WTC11 (cell line): Measurements from ENCODE around the gene RPN1. TPM values are rescaled to one million over a fixed set of nuclear protein-coding genes. Genes with fewer than 3 reads are reported as not detected.

Source experiments
- ATAC-seq: fragments of 200-7000 bp; cut with Tn5 transposase; 2 replicates; pipeline ENCODE4 v1.10.0; 2021; ENCODE audit warnings: mild to moderate bottlenecking, moderate library complexity
- CTCF ChIA-PET: fragments of 300-600 bp; sonication (Branson Sonifier 250); formaldehyde crosslinking; loops from one replicate; lab custom pipeline; 2021; ENCODE audit warnings: antibody characterized with exemption; lab: Charles Lee
- POLR2A ChIA-PET: fragments of 350-600 bp; sonication (Branson Sonifier 250); formaldehyde crosslinking; loops from one replicate; lab custom pipeline; 2021; ENCODE audit warnings: antibody characterized with exemption; lab: Charles Lee
- DNase-seq: peaks from one replicate; pipeline ENCODE4 v3.0.0; 2021; ENCODE audit warnings: low spot score
- H3K27ac Mint-ChIP-seq: 2 replicates; pipeline ENCODE4 v1.8.0; 2021; ENCODE audit warnings: mixed read lengths
- H3K27me3 Mint-ChIP-seq: 2 replicates; pipeline ENCODE4 v1.8.0; 2021; ENCODE audit warnings: low read depth, mild to moderate bottlenecking, moderate library complexity, mixed read lengths
- H3K36me3 Mint-ChIP-seq: 2 replicates; pipeline ENCODE4 v1.8.0; 2021; ENCODE audit warnings: mixed read lengths
- H3K4me1 Mint-ChIP-seq: 2 replicates; pipeline ENCODE4 v1.8.0; 2022; ENCODE audit warnings: mixed read lengths
- H3K4me3 Mint-ChIP-seq: 2 replicates; pipeline ENCODE4 v1.8.0; 2021; ENCODE audit warnings: mild to moderate bottlenecking, moderate library complexity, mixed read lengths
- H3K9me3 Mint-ChIP-seq: 2 replicates; pipeline ENCODE4 v1.8.0; 2021; ENCODE audit warnings: mixed read lengths
- ATF1 ChIP-seq: sonication (generic); formaldehyde crosslinking; IDR thresholded peaks from 2 replicates; pipeline ENCODE4 v1.8.1; 2023; ENCODE audit warnings: mild to moderate bottlenecking, moderate library complexity, missing genetic modification reagents
- IRF2 ChIP-seq: sonication (generic); formaldehyde crosslinking; IDR thresholded peaks from 2 replicates; pipeline ENCODE4 v1.8.0; 2022; ENCODE audit warnings: low read depth, missing genetic modification reagents, borderline replicate concordance
- KAT7 ChIP-seq: sonication (generic); formaldehyde crosslinking; IDR thresholded peaks from 2 replicates; pipeline ENCODE4 v1.8.1; 2023; ENCODE audit warnings: missing genetic modification reagents, mild to moderate bottlenecking, borderline replicate concordance
- TEAD4 ChIP-seq: sonication (generic); formaldehyde crosslinking; IDR thresholded peaks from 2 replicates; pipeline ENCODE4 v1.8.0; 2022; ENCODE audit warnings: mild to moderate bottlenecking, missing genetic modification reagents
- ZNF121 ChIP-seq: sonication (generic); formaldehyde crosslinking; IDR thresholded peaks from 2 replicates; pipeline ENCODE4 v1.8.0; 2023; ENCODE audit warnings: missing genetic modification reagents
- ZNF317 ChIP-seq: sonication (generic); formaldehyde crosslinking; IDR thresholded peaks from 2 replicates; pipeline ENCODE4 v1.8.1; 2023; ENCODE audit warnings: low read depth, mild to moderate bottlenecking, moderate library complexity, missing genetic modification reagents, borderline replicate concordance
- total RNA-seq: library from RNA; stranded (reverse); gene quantifications from 3 replicates; pipeline ENCODE4 v1.2.3, GENCODE V29; 2021
- TF ChIP-seq, protein P1 (sequence below): sonication (generic); formaldehyde crosslinking; IDR thresholded peaks from 2 replicates; pipeline ENCODE4 v1.8.0; 2022; ENCODE audit warnings: mild to moderate bottlenecking, missing genetic modification reagents
- TF ChIP-seq, protein P2 (sequence below): fragments of 250-450 bp; sonication (Bioruptor Pico); IDR thresholded peaks from 2 replicates; pipeline ENCODE4 v1.9.0; 2021; ENCODE audit warnings: mild to moderate bottlenecking
- TF ChIP-seq, protein P3 (sequence below): fragments of 250-450 bp; sonication (Bioruptor Pico); IDR thresholded peaks from 2 replicates; pipeline ENCODE4 v1.9.0; 2021; ENCODE audit warnings: mild to moderate bottlenecking
- TF ChIP-seq, protein P4 (sequence below): sonication (generic); formaldehyde crosslinking; IDR thresholded peaks from 2 replicates; pipeline ENCODE4 v1.8.1; 2023; ENCODE audit warnings: mild to moderate bottlenecking, missing genetic modification reagents, moderate library complexity
- TF ChIP-seq, protein P5 (sequence below): sonication (generic); formaldehyde crosslinking; IDR thresholded peaks from 2 replicates; pipeline ENCODE4 v1.8.1; 2022; ENCODE audit warnings: mild to moderate bottlenecking, missing genetic modification reagents, moderate library complexity, borderline replicate concordance
- TF ChIP-seq, protein P6 (sequence below): fragments of 250-450 bp; sonication (Bioruptor Pico); IDR thresholded peaks from 2 replicates; pipeline ENCODE4 v1.9.0; 2021; ENCODE audit warnings: mild to moderate bottlenecking, borderline replicate concordance
- TF ChIP-seq, protein P7 (sequence below): fragments of 250-450 bp; sonication (Bioruptor Pico); conservative IDR thresholded peaks from 2 replicates; pipeline ENCODE4 v1.9.0; 2021; ENCODE audit warnings: mild to moderate bottlenecking
- TF ChIP-seq, protein P8 (sequence below): sonication (generic); formaldehyde crosslinking; IDR thresholded peaks from 2 replicates; pipeline ENCODE4 v1.8.0; 2022; ENCODE audit warnings: mild to moderate bottlenecking, missing genetic modification reagents

The RPN1 gene
- total RNA-seq, 1 experiment from 2014 or later = 160 TPM

DNA sequence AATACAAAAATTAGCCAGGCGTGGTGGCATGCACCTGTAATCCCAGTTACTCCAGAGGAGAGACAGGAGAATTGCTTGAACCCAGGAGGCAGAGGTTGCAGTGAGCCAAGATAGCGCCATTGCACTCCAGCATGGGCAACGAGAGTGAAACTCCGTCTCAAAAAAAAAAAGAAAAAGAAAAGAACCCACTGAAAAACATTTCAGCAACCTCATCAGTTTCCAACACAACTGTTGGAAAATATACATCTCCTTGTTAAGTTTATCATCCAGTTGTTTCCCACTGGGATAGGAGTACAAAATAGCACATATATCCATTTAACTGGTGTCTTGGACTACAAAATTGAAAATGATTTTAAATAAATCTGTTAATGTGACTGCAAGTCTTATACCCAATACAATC is 2.2 kb downstream of the RPN1 start:
- ATAC-seq (no peak), DNase-seq (no peak)
- Mint-ChIP-seq H3K9me3 (no peaks in the 10 kb centered on the region), H3K36me3 (peaks cover 15% of the 10 kb centered on the region), H3K4me1 (peaks cover 12% of the 10 kb centered on the region), H3K27me3 (no peaks in the 10 kb centered on the region), H3K27ac (no peak overlapping the region), H3K4me3 (peak overlapping the region; percentile 83)
- TF ChIP-seq TEAD4 (CRISPR knock-in tag) (no peak), ZNF317 (CRISPR knock-in tag) (no peak), KAT7 (CRISPR knock-in tag) (no peak), ATF1 (CRISPR knock-in tag) (no peak)
- TF ChIP-seq, protein P1, sequence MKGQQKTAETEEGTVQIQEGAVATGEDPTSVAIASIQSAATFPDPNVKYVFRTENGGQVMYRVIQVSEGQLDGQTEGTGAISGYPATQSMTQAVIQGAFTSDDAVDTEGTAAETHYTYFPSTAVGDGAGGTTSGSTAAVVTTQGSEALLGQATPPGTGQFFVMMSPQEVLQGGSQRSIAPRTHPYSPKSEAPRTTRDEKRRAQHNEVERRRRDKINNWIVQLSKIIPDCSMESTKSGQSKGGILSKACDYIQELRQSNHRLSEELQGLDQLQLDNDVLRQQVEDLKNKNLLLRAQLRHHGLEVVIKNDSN = no peak
- TF ChIP-seq, protein P2, sequence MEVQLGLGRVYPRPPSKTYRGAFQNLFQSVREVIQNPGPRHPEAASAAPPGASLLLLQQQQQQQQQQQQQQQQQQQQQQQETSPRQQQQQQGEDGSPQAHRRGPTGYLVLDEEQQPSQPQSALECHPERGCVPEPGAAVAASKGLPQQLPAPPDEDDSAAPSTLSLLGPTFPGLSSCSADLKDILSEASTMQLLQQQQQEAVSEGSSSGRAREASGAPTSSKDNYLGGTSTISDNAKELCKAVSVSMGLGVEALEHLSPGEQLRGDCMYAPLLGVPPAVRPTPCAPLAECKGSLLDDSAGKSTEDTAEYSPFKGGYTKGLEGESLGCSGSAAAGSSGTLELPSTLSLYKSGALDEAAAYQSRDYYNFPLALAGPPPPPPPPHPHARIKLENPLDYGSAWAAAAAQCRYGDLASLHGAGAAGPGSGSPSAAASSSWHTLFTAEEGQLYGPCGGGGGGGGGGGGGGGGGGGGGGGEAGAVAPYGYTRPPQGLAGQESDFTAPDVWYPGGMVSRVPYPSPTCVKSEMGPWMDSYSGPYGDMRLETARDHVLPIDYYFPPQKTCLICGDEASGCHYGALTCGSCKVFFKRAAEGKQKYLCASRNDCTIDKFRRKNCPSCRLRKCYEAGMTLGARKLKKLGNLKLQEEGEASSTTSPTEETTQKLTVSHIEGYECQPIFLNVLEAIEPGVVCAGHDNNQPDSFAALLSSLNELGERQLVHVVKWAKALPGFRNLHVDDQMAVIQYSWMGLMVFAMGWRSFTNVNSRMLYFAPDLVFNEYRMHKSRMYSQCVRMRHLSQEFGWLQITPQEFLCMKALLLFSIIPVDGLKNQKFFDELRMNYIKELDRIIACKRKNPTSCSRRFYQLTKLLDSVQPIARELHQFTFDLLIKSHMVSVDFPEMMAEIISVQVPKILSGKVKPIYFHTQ (CRISPR knock-in tag) = no peak
- TF ChIP-seq, protein P3, sequence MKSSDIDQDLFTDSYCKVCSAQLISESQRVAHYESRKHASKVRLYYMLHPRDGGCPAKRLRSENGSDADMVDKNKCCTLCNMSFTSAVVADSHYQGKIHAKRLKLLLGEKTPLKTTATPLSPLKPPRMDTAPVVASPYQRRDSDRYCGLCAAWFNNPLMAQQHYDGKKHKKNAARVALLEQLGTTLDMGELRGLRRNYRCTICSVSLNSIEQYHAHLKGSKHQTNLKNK (CRISPR knock-in tag) = no peak
- POLR2A ChIA-PET = interaction anchor here (0.7 kb wide), 1 partner anchor 495 kb away, joined by 4 read pairs; no protein-coding TSS in a partner anchor
- CTCF ChIA-PET = interaction anchor here (1.4 to 1.7 kb wide), 2 partner anchors 30 to 40 kb away, joined by 3 to 4 read pairs; no protein-coding TSS in a partner anchor

DNA sequence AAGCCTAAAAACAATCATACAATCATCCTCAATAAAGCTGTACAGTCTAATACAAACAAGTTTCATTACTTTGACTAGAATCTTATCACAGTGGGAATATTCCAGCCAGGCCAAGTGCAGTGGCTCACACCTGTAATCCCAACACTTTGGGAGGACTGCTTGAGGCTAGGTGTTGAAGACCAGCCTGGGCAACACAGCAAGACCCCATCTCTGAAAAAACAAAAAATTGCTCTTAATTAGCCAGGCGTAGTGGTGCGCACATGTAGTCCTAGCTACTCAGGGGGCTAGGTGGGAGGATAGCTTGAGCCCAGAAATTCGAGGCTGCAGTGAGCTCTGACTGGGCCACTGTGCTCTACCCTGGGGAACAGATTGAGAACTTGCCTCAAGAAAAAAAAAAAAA is 3.3 kb downstream of the RPN1 start:
- Mint-ChIP-seq H3K4me3 (no peak overlapping the region), H3K27me3 (no peaks in the 10 kb centered on the region), H3K36me3 (peaks cover 23% of the 10 kb centered on the region), H3K9me3 (no peaks in the 10 kb centered on the region)
- POLR2A ChIA-PET = no interaction called here
- TF ChIP-seq ZNF121 (CRISPR knock-in tag) = peak; percentile 77
- TF ChIP-seq, protein P4, sequence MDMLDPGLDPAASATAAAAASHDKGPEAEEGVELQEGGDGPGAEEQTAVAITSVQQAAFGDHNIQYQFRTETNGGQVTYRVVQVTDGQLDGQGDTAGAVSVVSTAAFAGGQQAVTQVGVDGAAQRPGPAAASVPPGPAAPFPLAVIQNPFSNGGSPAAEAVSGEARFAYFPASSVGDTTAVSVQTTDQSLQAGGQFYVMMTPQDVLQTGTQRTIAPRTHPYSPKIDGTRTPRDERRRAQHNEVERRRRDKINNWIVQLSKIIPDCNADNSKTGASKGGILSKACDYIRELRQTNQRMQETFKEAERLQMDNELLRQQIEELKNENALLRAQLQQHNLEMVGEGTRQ (CRISPR knock-in tag) = no peak
- TF ChIP-seq, all 79 proteins: peak for 1
- Mint-ChIP-seq H3K4me1 (peaks cover 12% of the 10 kb centered on the region), H3K27ac (no peak overlapping the region)
- ATAC-seq (no peak), DNase-seq (no peak)
- CTCF ChIA-PET = interaction anchor here (1.0 to 1.4 kb wide), 2 partner anchors 29 to 80 kb away, joined by 3 read pairs; no protein-coding TSS in a partner anchor

DNA sequence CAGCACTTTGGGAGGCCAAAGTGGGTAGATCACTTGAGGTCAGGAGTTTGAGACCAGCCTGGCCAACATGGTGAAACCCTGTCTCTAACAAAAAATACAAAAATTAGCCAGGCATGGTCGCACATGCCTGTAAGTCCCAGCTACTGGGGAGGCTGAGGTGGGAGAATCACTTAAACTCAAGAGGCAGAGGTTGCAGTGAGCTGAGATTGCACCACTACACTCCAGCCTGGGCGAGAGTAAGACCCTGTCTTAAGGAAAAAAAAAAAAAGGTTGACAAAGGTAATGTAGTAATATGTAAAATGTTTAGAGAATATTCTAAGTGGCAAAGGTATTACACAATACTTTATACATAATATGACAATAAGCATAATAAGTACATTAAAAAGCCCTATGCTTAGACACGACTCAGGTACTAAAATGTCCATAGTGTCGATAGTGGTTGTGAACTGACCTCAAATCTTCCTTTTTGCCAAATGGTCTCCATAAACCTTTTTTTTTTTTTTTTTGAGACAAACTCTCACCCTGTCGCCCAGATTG is 16.5 kb downstream of the RPN1 start:
- DNase-seq (no peak), ATAC-seq (no peak)
- Mint-ChIP-seq H3K9me3 (no peaks in the 10 kb centered on the region), H3K36me3 (peaks cover 42% of the 10 kb centered on the region), H3K27ac (no peak overlapping the region), H3K4me1 (no peaks in the 10 kb centered on the region), H3K4me3 (no peak overlapping the region), H3K27me3 (no peaks in the 10 kb centered on the region)
- POLR2A ChIA-PET = no interaction called here
- CTCF ChIA-PET = no interaction called here
- TF ChIP-seq, protein P5, sequence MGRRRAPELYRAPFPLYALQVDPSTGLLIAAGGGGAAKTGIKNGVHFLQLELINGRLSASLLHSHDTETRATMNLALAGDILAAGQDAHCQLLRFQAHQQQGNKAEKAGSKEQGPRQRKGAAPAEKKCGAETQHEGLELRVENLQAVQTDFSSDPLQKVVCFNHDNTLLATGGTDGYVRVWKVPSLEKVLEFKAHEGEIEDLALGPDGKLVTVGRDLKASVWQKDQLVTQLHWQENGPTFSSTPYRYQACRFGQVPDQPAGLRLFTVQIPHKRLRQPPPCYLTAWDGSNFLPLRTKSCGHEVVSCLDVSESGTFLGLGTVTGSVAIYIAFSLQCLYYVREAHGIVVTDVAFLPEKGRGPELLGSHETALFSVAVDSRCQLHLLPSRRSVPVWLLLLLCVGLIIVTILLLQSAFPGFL = no peak
- TF ChIP-seq, protein P6, sequence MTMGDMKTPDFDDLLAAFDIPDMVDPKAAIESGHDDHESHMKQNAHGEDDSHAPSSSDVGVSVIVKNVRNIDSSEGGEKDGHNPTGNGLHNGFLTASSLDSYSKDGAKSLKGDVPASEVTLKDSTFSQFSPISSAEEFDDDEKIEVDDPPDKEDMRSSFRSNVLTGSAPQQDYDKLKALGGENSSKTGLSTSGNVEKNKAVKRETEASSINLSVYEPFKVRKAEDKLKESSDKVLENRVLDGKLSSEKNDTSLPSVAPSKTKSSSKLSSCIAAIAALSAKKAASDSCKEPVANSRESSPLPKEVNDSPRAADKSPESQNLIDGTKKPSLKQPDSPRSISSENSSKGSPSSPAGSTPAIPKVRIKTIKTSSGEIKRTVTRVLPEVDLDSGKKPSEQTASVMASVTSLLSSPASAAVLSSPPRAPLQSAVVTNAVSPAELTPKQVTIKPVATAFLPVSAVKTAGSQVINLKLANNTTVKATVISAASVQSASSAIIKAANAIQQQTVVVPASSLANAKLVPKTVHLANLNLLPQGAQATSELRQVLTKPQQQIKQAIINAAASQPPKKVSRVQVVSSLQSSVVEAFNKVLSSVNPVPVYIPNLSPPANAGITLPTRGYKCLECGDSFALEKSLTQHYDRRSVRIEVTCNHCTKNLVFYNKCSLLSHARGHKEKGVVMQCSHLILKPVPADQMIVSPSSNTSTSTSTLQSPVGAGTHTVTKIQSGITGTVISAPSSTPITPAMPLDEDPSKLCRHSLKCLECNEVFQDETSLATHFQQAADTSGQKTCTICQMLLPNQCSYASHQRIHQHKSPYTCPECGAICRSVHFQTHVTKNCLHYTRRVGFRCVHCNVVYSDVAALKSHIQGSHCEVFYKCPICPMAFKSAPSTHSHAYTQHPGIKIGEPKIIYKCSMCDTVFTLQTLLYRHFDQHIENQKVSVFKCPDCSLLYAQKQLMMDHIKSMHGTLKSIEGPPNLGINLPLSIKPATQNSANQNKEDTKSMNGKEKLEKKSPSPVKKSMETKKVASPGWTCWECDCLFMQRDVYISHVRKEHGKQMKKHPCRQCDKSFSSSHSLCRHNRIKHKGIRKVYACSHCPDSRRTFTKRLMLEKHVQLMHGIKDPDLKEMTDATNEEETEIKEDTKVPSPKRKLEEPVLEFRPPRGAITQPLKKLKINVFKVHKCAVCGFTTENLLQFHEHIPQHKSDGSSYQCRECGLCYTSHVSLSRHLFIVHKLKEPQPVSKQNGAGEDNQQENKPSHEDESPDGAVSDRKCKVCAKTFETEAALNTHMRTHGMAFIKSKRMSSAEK = no peak
- TF ChIP-seq, protein P7, sequence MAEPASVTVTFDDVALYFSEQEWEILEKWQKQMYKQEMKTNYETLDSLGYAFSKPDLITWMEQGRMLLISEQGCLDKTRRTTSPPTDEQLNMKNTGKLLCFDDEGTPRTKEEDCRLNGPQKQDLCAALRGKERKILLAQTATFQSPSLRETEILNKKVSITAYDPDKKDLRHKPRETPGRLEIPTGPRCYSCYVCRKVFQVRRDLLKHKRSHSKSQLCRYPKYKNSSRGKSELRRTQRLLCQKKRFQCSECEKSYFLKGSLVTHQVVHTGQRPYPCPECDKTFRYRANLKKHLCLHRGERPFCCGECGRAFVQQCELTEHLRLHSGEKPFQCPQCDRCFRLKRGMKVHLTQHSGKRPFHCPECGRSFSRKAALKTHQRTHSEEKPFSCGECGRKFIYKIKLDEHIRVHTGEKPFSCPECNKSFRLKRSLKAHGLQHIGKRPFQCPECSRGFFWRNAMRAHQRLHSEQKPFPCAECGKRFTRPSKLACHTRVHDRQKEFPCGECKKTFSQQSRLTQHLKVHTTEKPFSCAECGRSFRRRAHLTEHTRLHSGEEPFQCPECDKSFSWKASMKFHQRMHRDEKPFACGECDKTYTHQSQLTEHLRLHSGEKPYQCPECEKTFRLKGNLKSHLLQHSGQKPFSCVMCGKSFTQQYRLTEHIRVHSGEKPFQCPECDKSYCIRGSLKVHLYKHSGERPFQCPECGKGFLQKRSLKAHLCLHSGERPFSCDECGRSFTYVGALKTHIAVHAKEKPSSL = no peak
- no peak for TF ChIP-seq IRF2 (CRISPR knock-in tag)
- TF ChIP-seq, protein P8, sequence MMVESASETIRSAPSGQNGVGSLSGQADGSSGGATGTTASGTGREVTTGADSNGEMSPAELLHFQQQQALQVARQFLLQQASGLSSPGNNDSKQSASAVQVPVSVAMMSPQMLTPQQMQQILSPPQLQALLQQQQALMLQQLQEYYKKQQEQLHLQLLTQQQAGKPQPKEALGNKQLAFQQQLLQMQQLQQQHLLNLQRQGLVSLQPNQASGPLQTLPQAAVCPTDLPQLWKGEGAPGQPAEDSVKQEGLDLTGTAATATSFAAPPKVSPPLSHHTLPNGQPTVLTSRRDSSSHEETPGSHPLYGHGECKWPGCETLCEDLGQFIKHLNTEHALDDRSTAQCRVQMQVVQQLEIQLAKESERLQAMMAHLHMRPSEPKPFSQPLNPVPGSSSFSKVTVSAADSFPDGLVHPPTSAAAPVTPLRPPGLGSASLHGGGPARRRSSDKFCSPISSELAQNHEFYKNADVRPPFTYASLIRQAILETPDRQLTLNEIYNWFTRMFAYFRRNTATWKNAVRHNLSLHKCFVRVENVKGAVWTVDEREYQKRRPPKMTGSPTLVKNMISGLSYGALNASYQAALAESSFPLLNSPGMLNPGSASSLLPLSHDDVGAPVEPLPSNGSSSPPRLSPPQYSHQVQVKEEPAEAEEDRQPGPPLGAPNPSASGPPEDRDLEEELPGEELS = no peak
